ENCODE data around the gene CASK. TPM values are rescaled to one million over a fixed set of nuclear protein-coding genes. Genes with fewer than 3 reads are reported as not detected.

The CASK gene
- total RNA-seq, 1 experiment from 2014 or later, result 33.5 TPM

DNA sequence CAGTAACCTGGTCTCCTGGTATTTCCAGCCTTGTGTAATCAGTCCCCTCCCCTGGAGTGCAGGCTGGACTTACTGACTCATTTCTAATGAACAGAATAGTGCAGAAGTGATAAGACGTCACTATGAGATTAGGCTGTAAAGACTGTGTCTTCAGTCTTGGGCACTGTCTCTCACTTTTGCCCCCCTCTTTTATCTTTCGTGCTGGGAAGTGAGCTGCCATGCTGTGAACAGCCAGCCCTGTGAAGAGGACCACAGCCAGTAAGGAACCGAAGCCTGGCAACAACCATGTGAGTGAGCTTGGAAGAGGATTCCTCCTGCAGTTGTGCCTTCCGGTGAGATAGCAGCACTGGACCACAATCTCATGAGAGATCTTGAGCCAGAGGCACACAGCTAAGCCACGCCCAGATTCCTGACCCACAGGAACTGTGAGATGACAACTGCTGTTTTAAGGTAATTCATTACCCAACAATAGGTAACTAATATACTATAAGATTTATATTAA lies 302.1 kb downstream of the CASK start:
- no TSS peak for BruUV-seq (replicated peaks)
- Histone ChIP-seq H3K36me3 (ENCODE audit: insufficient read depth, low read length, poor library complexity, severe bottlenecking) (no peaks in the 10 kb centered on the region), H3K9me3 (ENCODE audit: low read depth, low read length, poor library complexity, severe bottlenecking) (no peaks in the 10 kb centered on the region), H3K27me3 (replicated peaks; ENCODE audit: insufficient read depth, low read depth, low read length, poor library complexity) (no peaks in the 10 kb centered on the region), H3K4me1 (ENCODE audit: insufficient read depth, low read length, poor library complexity, severe bottlenecking) (no peaks in the 10 kb centered on the region), H3K27ac (ENCODE audit: low read depth, low read length, poor library complexity, severe bottlenecking) (no peak overlapping the region), H3K4me3 (ENCODE audit: low read depth, low read length, poor library complexity, severe bottlenecking) (no peak overlapping the region)
- DNase-seq (ENCODE audit: low spot score), result no peak
- intact Hi-C loops (cut with micrococcal nuclease; ENCODE audit: unreplicated experiment), result no loop called here
- CTCF ChIA-PET, result no interaction called here
- POLR2A ChIA-PET (ENCODE audit: low non-redundant PET), result no interaction called here
- TF ChIP-seq, protein P1, sequence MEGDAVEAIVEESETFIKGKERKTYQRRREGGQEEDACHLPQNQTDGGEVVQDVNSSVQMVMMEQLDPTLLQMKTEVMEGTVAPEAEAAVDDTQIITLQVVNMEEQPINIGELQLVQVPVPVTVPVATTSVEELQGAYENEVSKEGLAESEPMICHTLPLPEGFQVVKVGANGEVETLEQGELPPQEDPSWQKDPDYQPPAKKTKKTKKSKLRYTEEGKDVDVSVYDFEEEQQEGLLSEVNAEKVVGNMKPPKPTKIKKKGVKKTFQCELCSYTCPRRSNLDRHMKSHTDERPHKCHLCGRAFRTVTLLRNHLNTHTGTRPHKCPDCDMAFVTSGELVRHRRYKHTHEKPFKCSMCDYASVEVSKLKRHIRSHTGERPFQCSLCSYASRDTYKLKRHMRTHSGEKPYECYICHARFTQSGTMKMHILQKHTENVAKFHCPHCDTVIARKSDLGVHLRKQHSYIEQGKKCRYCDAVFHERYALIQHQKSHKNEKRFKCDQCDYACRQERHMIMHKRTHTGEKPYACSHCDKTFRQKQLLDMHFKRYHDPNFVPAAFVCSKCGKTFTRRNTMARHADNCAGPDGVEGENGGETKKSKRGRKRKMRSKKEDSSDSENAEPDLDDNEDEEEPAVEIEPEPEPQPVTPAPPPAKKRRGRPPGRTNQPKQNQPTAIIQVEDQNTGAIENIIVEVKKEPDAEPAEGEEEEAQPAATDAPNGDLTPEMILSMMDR (conservative IDR thresholded peaks at IDR 0.05; ENCODE audit: low read depth, low read length), result no peak
- no peak for TF ChIP-seq EZH2 (IDR thresholded peaks at IDR 0.05; ENCODE audit: borderline replicate concordance, low read depth, low read length, poor library complexity, severe bottlenecking)

DNA sequence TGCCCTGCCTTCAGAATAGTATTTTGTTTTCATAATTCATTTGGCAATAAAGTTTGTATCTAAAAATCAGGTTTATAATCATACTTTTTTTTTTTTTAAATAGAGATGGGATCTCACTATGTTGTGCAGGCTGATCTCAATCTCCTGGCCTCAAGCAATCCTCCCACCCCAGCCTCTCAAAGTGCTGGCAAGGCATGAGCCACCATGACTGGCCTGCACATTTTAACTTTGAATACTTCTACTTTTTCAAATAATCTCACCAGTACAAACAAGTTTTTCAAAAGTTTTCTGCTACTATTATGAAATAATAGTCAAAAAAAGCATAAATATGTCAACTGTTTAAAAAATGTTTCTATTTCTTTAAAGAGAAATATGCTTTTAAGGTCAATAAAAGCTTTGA lies 304.1 kb downstream of the CASK start:
- Histone ChIP-seq H3K9me3 (ENCODE audit: low read depth, low read length, poor library complexity, severe bottlenecking) (no peaks in the 10 kb centered on the region), H3K27ac (ENCODE audit: low read depth, low read length, poor library complexity, severe bottlenecking) (no peak overlapping the region), H3K4me3 (ENCODE audit: low read depth, low read length, poor library complexity, severe bottlenecking) (no peak overlapping the region), H3K4me1 (ENCODE audit: insufficient read depth, low read length, poor library complexity, severe bottlenecking) (no peaks in the 10 kb centered on the region), H3K27me3 (replicated peaks; ENCODE audit: insufficient read depth, low read depth, low read length, poor library complexity) (no peaks in the 10 kb centered on the region), H3K36me3 (ENCODE audit: insufficient read depth, low read length, poor library complexity, severe bottlenecking) (no peaks in the 10 kb centered on the region)
- intact Hi-C loops (cut with micrococcal nuclease; ENCODE audit: unreplicated experiment), result no loop called here
- ChIA-PET POLR2A (ENCODE audit: low non-redundant PET) (no interaction called here), CTCF (no interaction called here)
- no TSS peak for BruUV-seq (replicated peaks)
- TF ChIP-seq, protein P1 (conservative IDR thresholded peaks at IDR 0.05; ENCODE audit: low read depth, low read length), result no peak
- no peak for TF ChIP-seq EZH2 (IDR thresholded peaks at IDR 0.05; ENCODE audit: borderline replicate concordance, low read depth, low read length, poor library complexity, severe bottlenecking)
- no peak for DNase-seq (ENCODE audit: low spot score)

DNA sequence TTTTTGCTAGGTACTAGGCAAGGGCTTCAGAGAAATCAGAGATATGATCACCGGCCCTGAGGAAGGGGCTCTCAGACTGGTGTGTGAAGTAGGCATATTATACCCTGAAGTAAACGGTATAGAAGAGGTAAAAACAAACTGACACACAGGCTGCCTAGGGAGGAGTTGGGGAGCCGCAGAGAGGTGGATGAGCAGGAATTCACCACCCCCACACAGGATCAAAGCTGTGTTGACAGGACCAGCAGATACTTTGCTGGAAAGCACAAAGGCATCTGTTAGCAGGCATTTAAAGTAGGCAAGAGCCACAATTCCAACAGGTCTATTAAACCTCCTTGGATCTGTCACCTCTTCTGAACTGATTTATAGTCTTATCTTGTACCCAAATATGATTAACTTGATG lies 306.4 kb downstream of the CASK start:
- no peaks in the 10 kb centered on the region for H3K36me3 ChIP-seq (ENCODE audit: insufficient read depth, low read length, poor library complexity, severe bottlenecking)
- no peaks in the 10 kb centered on the region for H3K9me3 ChIP-seq (ENCODE audit: low read depth, low read length, poor library complexity, severe bottlenecking)
- ChIA-PET POLR2A (ENCODE audit: low non-redundant PET) (no interaction called here), CTCF (no interaction called here)
- H3K4me3 ChIP-seq (ENCODE audit: low read depth, low read length, poor library complexity, severe bottlenecking), result no peak overlapping the region
- TF ChIP-seq EZH2 (IDR thresholded peaks at IDR 0.05; ENCODE audit: borderline replicate concordance, low read depth, low read length, poor library complexity, severe bottlenecking), result no peak
- TF ChIP-seq, protein P1 (conservative IDR thresholded peaks at IDR 0.05; ENCODE audit: low read depth, low read length), result no peak
- DNase-seq (ENCODE audit: low spot score), result no peak
- H3K27ac ChIP-seq (ENCODE audit: low read depth, low read length, poor library complexity, severe bottlenecking), result no peak overlapping the region
- no TSS peak for BruUV-seq (replicated peaks)
- intact Hi-C loops (cut with micrococcal nuclease; ENCODE audit: unreplicated experiment), result no loop called here
- H3K27me3 ChIP-seq (replicated peaks; ENCODE audit: insufficient read depth, low read depth, low read length, poor library complexity), result no peaks in the 10 kb centered on the region
- no peaks in the 10 kb centered on the region for H3K4me1 ChIP-seq (ENCODE audit: insufficient read depth, low read length, poor library complexity, severe bottlenecking)

Measured in A673 (cell line).